ENCODE results near the gene AMMECR1L. TPM values are rescaled to one million over a fixed set of nuclear protein-coding genes. Genes with fewer than 3 reads are reported as not detected.

Gene AMMECR1L
- total RNA-seq, 4 donors from 2014 or later = 6.6 to 18.3 (median 12.9) TPM

GRCh38 chr2:127877136-127877535, 8.6 kb downstream of the AMMECR1L start:
- intact Hi-C loops (cut with DNase I; ENCODE audit: low total_unique reads) = no loop called here
- no peaks in the 10 kb centered on the region for H3K9me3 ChIP-seq
- DNase-seq = no peak
- H3K27ac ChIP-seq = no peak overlapping the region
- H3K27me3 ChIP-seq = no peaks in the 10 kb centered on the region
- no peak for TF ChIP-seq POLR2AphosphoS5 (IDR thresholded peaks at IDR 0.05)
- TF ChIP-seq, protein P1, sequence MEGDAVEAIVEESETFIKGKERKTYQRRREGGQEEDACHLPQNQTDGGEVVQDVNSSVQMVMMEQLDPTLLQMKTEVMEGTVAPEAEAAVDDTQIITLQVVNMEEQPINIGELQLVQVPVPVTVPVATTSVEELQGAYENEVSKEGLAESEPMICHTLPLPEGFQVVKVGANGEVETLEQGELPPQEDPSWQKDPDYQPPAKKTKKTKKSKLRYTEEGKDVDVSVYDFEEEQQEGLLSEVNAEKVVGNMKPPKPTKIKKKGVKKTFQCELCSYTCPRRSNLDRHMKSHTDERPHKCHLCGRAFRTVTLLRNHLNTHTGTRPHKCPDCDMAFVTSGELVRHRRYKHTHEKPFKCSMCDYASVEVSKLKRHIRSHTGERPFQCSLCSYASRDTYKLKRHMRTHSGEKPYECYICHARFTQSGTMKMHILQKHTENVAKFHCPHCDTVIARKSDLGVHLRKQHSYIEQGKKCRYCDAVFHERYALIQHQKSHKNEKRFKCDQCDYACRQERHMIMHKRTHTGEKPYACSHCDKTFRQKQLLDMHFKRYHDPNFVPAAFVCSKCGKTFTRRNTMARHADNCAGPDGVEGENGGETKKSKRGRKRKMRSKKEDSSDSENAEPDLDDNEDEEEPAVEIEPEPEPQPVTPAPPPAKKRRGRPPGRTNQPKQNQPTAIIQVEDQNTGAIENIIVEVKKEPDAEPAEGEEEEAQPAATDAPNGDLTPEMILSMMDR (IDR thresholded peaks at IDR 0.05) = no peak
- no peak for TF ChIP-seq EP300 (IDR thresholded peaks at IDR 0.05; ENCODE audit: low read depth)
- TF ChIP-seq POLR2A (IDR thresholded peaks at IDR 0.05) = no peak
- in situ Hi-C loops (cut with MboI; ENCODE audit: low pct_ligation_motif_present in 1 of 4, low pct_unique_long_range_greater_than_20kb in 1 of 4, low sequenced_read_pairs in 3 of 4) = no loop called here
- peaks cover 0 to 10% (median 0%) of the 10 kb centered on the region in 4 donors for H3K36me3 ChIP-seq
- WGBS, 2 donors (ENCODE audit: low coverage in 1 of 2) = 95 to 100% methylated on average over 1 to 2 of the region's 2 CpGs
- peaks cover 0 to 16% (median 2%) of the 10 kb centered on the region in 4 donors for H3K4me1 ChIP-seq
- no peak overlapping the region for H3K4me3 ChIP-seq

GRCh38 chr2:127874378-127875269, 11.1 kb downstream of the AMMECR1L start:
- intact Hi-C loops (cut with DNase I; ENCODE audit: low total_unique reads) = no loop called here
- TF ChIP-seq POLR2A (IDR thresholded peaks at IDR 0.05) = no peak
- TF ChIP-seq, protein P1 (IDR thresholded peaks at IDR 0.05) = no peak
- TF ChIP-seq EP300 (IDR thresholded peaks at IDR 0.05; ENCODE audit: low read depth) = no peak
- TF ChIP-seq POLR2AphosphoS5 (IDR thresholded peaks at IDR 0.05) = no peak

GRCh38 chr2:127873707-127874303, 12.0 kb downstream of the AMMECR1L start:
- TF ChIP-seq POLR2A (IDR thresholded peaks at IDR 0.05) = no peak
- TF ChIP-seq, protein P1 (IDR thresholded peaks at IDR 0.05) = no peak
- no peak for TF ChIP-seq EP300 (IDR thresholded peaks at IDR 0.05; ENCODE audit: low read depth)
- TF ChIP-seq POLR2AphosphoS5 (IDR thresholded peaks at IDR 0.05) = no peak
- intact Hi-C loops (cut with DNase I; ENCODE audit: low total_unique reads) (no loop called here), in situ Hi-C loops (cut with MboI; ENCODE audit: low pct_ligation_motif_present in 1 of 4, low pct_unique_long_range_greater_than_20kb in 1 of 4, low sequenced_read_pairs in 3 of 4) (no loop called here)
- H3K9me3 ChIP-seq = no peaks in the 10 kb centered on the region
- no peaks in the 10 kb centered on the region for H3K27me3 ChIP-seq
- peaks cover 0 to 32% (median 10%) of the 10 kb centered on the region in 4 donors for H3K36me3 ChIP-seq
- DNase-seq = no peak
- H3K27ac ChIP-seq = no peak overlapping the region
- WGBS, 2 donors (ENCODE audit: low coverage in 1 of 2) = 90% methylated on average over 14 of the region's 14 CpGs; no CpG with 5 or more reads in 1 of the 2 donors
- peaks cover 0 to 9% (median 2%) of the 10 kb centered on the region in 4 donors for H3K4me1 ChIP-seq
- no peak overlapping the region for H3K4me3 ChIP-seq

More at GRCh38 chr2:127874378-127875269, 11.1 kb downstream of the AMMECR1L start:
- H3K4me1 ChIP-seq = peaks cover 0 to 9% (median 2%) of the 10 kb centered on the region in 4 donors
- no peak for DNase-seq
- WGBS, 2 donors (ENCODE audit: low coverage in 1 of 2) = 78 to 80% methylated on average over 4 to 7 of the region's 7 CpGs
- in situ Hi-C loops (cut with MboI; ENCODE audit: low pct_ligation_motif_present in 1 of 4, low pct_unique_long_range_greater_than_20kb in 1 of 4, low sequenced_read_pairs in 3 of 4) = no loop called here
- no peak overlapping the region for H3K27ac ChIP-seq
- H3K27me3 ChIP-seq = no peaks in the 10 kb centered on the region
- no peaks in the 10 kb centered on the region for H3K9me3 ChIP-seq
- peaks cover 0 to 23% (median 5%) of the 10 kb centered on the region in 4 donors for H3K36me3 ChIP-seq
- H3K4me3 ChIP-seq = no peak overlapping the region

DNA sequence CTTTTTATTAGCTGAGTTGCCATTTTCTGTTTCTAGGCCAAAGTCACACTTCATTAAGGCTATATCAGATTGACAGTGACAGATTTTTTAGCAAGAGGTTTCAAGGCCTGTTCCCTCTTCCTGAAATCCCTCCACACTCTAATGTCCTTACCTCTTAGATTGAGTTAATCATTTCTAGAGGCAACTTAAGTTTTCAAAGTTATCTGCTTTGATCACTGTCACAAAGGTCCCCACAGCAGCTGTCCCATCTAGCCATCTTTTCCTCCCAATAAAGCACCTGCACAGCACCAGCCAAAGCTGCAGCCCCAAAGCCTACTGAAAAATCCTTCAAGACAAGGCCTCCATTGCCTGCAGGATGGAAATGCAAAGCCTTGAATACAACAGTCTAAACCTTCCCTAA, 13.4 kb downstream of the AMMECR1L start:
- intact Hi-C loops (cut with DNase I; ENCODE audit: low total_unique reads) (no loop called here), in situ Hi-C loops (cut with MboI; ENCODE audit: low pct_ligation_motif_present in 1 of 4, low pct_unique_long_range_greater_than_20kb in 1 of 4, low sequenced_read_pairs in 3 of 4) (no loop called here)
- Histone ChIP-seq H3K9me3 (no peaks in the 10 kb centered on the region), H3K4me1 (peaks cover 0 to 9% (median 2%) of the 10 kb centered on the region in 4 donors), H3K36me3 (peaks cover 0 to 45% (median 17%) of the 10 kb centered on the region in 4 donors), H3K27me3 (no peaks in the 10 kb centered on the region), H3K27ac (no peak overlapping the region), H3K4me3 (no peak overlapping the region)
- no peak for DNase-seq
- TF ChIP-seq, protein P1 (IDR thresholded peaks at IDR 0.05) = no peak
- no peak for TF ChIP-seq POLR2AphosphoS5 (IDR thresholded peaks at IDR 0.05)
- TF ChIP-seq POLR2A (IDR thresholded peaks at IDR 0.05) = no peak
- no peak for TF ChIP-seq EP300 (IDR thresholded peaks at IDR 0.05; ENCODE audit: low read depth)
